ENCODE measurements around the gene NAGPA.

- TF ChIP-seq POLR2AphosphoS5 (IDR thresholded peaks at IDR 0.05; ENCODE audit: low read depth, low read length) (no peak), TAF1 (IDR thresholded peaks at IDR 0.05; ENCODE audit: borderline replicate concordance, insufficient read depth, low read length) (no peak), SIN3A (IDR thresholded peaks at IDR 0.05; ENCODE audit: borderline replicate concordance, insufficient read depth, low read length) (no peak)
Observed at GRCh38 chr16:4979164-4979563, 54.6 kb downstream of the NAGPA start.
